ENCODE measurements around the gene TRAPPC1.

Gene TRAPPC1

DNA sequence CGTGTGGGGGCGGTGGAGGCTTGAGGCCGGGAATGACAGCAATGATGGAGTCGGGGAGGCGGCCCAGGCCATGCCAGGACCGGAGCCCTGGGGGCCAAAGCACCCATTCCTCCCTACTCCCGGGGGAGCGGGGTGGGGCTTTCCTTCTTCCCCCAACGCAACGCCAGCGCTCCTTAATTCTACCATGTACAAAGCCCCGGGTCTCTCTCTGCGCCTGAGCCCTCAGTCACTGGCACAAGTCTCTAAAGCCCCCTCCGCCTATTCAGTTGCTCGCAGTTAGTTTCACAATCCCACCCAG lies 15.4 kb downstream of the TRAPPC1 start:
- peak overlapping the region; percentile 64 for H3K4me3 ChIP-seq (ENCODE audit: low read depth, low read length)
- peaks cover 3% of the 10 kb centered on the region; the same call in 1 of the 2 replicates for H3K9me3 ChIP-seq (ENCODE audit: control insufficient read depth, insufficient read depth, low read depth, low read length)
- no peaks in the 10 kb centered on the region for H3K36me3 ChIP-seq (ENCODE audit: control insufficient read depth, insufficient read depth, low read length)
- peak overlapping the region; percentile 36 for H3K9ac ChIP-seq (ENCODE audit: low read length)
- peaks cover 47% of the 10 kb centered on the region for H3K27me3 ChIP-seq (ENCODE audit: control insufficient read depth, insufficient read depth, low read length)
- peaks cover 13% of the 10 kb centered on the region for H3K4me1 ChIP-seq (ENCODE audit: control insufficient read depth, insufficient read depth, low read length)
- no peak overlapping the region for H3K27ac ChIP-seq (ENCODE audit: low read depth, low read length)

DNA sequence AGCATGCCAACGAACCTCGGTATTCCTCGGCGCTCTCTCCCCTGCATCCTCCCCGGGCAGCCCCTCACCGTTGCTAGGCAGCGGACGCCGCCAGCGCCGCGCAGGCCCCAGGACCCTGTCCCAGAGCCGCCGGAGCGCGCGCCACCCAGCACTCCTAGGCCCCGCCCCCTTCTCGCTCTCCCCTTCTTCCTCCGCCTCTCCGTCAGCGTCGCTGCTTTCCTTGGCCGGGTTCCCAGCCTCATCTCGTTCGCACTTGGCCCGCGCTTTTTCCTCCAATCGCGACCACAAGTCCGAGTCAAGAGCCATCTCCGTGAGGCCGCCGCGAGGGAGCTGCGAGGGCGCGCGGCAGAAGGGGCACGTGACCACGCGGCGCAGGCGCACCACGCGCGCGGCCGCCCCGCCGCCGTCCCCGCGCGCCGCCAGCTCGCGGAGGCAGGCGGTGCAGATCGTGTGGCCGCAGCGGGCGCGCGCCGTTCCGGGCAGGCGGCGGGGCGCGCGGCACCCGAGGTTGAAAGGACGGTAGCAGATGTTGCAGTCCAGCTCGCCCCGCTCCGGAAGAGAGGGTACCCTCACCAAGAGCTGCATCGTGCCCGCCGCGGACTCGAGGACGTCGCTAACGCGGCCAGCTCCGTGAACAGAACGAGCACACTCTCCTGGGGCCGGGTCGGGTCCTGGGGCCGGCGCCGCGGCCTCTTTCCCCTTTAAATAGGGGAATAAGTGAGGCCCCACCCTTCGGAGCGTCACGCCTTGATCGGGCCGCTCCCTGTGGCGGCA lies 15.9 kb downstream of the TRAPPC1 start, which contains the start of gene RNF227:
Gene RNF227 (minus strand): TSS at position 679 of the 774 bp plus-strand sequence. CDS start 94 bp downstream, at position 585.
- Histone ChIP-seq H3K9me3 (ENCODE audit: control insufficient read depth, insufficient read depth, low read depth, low read length) (peaks cover 3% of the 10 kb centered on the region; the same call in 1 of the 2 replicates), H3K9ac (ENCODE audit: low read length) (peak within 1 kb of the TSS; percentile 36), H3K27ac (ENCODE audit: low read depth, low read length) (no peak within 1 kb of the TSS), H3K4me1 (ENCODE audit: control insufficient read depth, insufficient read depth, low read length) (peaks cover 13% of the 10 kb centered on the region), H3K27me3 (ENCODE audit: control insufficient read depth, insufficient read depth, low read length) (peaks cover 42% of the 10 kb centered on the region), H3K36me3 (ENCODE audit: control insufficient read depth, insufficient read depth, low read length) (peaks cover under 1% of the 10 kb centered on the region; the same call in 1 of the 2 replicates), H3K4me3 (ENCODE audit: low read depth, low read length) (peak within 1 kb of the TSS; percentile 64)

DNA sequence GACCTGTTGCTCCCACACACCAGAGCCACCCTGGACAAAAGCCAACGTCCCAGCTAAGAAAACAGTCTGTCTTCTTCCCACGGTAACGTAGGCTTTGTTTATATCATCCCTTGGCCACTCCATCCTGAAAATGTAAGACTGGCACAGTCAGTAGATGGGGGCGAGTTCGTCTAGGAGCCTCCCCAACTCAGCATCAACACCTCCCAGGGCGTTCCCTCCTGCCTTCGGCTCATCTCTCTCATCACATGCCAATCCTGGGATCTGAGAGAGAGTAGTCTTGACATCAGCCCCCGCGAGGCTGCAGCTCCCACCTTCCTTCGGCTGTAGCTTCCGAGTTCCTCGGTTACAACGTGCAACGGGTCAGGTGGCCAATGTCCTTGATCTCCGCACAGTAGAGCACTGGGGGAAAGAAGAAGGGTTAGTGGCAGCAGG lies 16.6 kb downstream of the TRAPPC1 start:
- Histone ChIP-seq H3K27me3 (ENCODE audit: control insufficient read depth, insufficient read depth, low read length) (peaks cover 40% of the 10 kb centered on the region), H3K27ac (ENCODE audit: low read depth, low read length) (no peak overlapping the region), H3K9ac (ENCODE audit: low read length) (peak overlapping the region; percentile 36), H3K4me1 (ENCODE audit: control insufficient read depth, insufficient read depth, low read length) (peaks cover 13% of the 10 kb centered on the region), H3K9me3 (ENCODE audit: control insufficient read depth, insufficient read depth, low read depth, low read length) (peaks cover 3% of the 10 kb centered on the region; the same call in 1 of the 2 replicates), H3K4me3 (ENCODE audit: low read depth, low read length) (peak overlapping the region; percentile 64), H3K36me3 (ENCODE audit: control insufficient read depth, insufficient read depth, low read length) (peaks cover 6% of the 10 kb centered on the region)

DNA sequence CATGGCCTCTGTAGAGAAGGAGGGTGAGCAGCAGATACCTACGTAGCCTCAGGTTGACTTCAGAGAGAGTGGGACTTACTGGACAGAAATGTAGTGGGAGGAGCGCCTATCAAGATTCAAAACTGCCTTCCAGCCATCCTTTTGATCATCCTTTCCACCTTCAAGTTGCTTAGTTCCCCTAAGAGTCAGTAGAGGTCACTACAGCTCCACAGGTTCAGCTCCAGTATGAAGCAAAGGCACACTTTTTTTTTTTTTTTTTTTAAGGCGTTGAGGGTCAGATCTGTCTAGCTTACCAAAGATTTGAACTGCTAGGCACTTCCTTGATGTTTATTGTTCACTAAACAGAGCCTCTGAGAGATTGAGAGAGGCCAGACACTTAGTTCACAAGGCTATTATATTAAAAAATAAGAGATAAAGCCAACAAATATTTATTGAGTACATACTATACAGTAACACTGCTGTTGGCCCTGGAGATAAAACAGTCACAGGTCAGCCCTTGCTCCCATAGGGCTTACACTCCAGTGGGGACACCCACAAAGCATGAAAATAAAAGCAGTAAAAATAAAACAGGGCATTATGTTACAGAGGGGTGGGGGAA lies 18.7 kb downstream of the TRAPPC1 start:
- Histone ChIP-seq H3K9me3 (ENCODE audit: control insufficient read depth, insufficient read depth, low read depth, low read length) (no peaks in the 10 kb centered on the region), H3K9ac (ENCODE audit: low read length) (no peak overlapping the region), H3K4me1 (ENCODE audit: control insufficient read depth, insufficient read depth, low read length) (peaks cover 13% of the 10 kb centered on the region), H3K27ac (ENCODE audit: low read depth, low read length) (no peak overlapping the region), H3K36me3 (ENCODE audit: control insufficient read depth, insufficient read depth, low read length) (peaks cover 11% of the 10 kb centered on the region), H3K27me3 (ENCODE audit: control insufficient read depth, insufficient read depth, low read length) (peaks cover 29% of the 10 kb centered on the region), H3K4me3 (ENCODE audit: low read depth, low read length) (no peak overlapping the region)

DNA sequence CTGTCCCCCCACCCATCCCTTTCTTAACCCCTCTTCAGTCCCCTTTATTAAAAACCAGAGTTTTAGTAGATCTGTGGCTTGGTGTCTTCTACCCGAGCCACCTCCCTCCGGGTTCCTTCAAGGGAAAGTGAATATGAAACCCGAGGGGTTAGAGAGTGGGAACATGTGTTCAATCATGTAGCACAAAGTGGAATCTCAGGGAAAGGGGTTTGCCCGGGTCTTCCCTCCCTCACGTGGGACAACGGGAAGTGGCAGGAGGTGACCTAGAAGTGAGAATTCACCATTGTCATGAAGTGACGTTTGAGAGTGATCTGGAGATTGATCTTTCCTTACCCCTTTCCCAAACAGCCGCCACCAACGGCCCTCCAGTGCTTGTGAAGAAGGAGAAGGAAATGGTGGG lies 20.6 kb downstream of the TRAPPC1 start:
- peaks cover 13% of the 10 kb centered on the region for H3K27me3 ChIP-seq (ENCODE audit: control insufficient read depth, insufficient read depth, low read length)
- no peak overlapping the region for H3K9ac ChIP-seq (ENCODE audit: low read length)
- no peaks in the 10 kb centered on the region for H3K9me3 ChIP-seq (ENCODE audit: control insufficient read depth, insufficient read depth, low read depth, low read length)
- peaks cover 18% of the 10 kb centered on the region for H3K36me3 ChIP-seq (ENCODE audit: control insufficient read depth, insufficient read depth, low read length)
- H3K27ac ChIP-seq (ENCODE audit: low read depth, low read length), result no peak overlapping the region
- no peak overlapping the region for H3K4me3 ChIP-seq (ENCODE audit: low read depth, low read length)
- H3K4me1 ChIP-seq (ENCODE audit: control insufficient read depth, insufficient read depth, low read length), result peaks cover 6% of the 10 kb centered on the region

DNA sequence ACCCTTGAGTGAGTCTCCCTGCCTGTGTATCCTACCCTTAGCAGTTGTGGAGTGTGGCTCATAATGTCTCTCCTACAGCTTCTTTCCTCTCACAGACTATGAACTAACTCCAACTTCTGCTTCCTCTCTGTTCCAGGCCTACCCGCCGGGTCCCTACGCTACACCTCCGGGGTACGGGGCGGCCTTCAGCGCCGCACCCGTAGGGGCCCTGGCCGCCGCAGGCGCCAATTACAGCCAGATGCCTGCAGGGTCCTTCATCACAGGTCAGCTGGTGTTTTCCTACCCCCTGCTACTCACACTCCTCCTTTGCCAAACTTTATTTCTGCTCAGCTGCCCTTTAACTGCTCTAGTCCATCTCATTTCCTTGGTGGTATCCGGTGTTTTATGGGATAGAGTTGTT lies 21.0 kb downstream of the TRAPPC1 start:
- Histone ChIP-seq H3K27me3 (ENCODE audit: control insufficient read depth, insufficient read depth, low read length) (peaks cover 11% of the 10 kb centered on the region), H3K4me3 (ENCODE audit: low read depth, low read length) (no peak overlapping the region), H3K27ac (ENCODE audit: low read depth, low read length) (no peak overlapping the region), H3K9ac (ENCODE audit: low read length) (no peak overlapping the region), H3K36me3 (ENCODE audit: control insufficient read depth, insufficient read depth, low read length) (peaks cover 19% of the 10 kb centered on the region), H3K4me1 (ENCODE audit: control insufficient read depth, insufficient read depth, low read length) (peaks cover 6% of the 10 kb centered on the region), H3K9me3 (ENCODE audit: control insufficient read depth, insufficient read depth, low read depth, low read length) (no peaks in the 10 kb centered on the region)

DNA sequence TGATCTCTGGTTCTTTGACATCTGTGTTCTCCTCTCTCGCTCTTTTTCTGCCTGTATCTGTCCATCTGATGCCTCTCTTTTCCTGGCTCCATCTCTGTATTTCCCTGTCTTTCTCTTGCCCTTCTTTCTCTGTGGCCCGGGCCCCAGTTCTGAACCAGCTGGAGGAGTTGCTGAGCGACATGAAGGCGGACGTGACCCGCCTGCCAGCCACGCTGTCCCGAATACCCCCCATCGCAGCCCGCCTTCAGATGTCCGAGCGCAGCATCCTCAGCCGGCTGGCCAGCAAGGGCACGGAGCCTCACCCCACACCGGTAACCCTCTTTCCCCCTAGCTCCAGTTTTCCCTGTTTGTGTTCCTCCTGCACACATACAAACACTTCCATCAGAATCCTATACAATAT lies 21.5 kb downstream of the TRAPPC1 start:
- H3K36me3 ChIP-seq (ENCODE audit: control insufficient read depth, insufficient read depth, low read length), result peaks cover 23% of the 10 kb centered on the region
- H3K27ac ChIP-seq (ENCODE audit: low read depth, low read length), result no peak overlapping the region
- no peak overlapping the region for H3K9ac ChIP-seq (ENCODE audit: low read length)

DNA sequence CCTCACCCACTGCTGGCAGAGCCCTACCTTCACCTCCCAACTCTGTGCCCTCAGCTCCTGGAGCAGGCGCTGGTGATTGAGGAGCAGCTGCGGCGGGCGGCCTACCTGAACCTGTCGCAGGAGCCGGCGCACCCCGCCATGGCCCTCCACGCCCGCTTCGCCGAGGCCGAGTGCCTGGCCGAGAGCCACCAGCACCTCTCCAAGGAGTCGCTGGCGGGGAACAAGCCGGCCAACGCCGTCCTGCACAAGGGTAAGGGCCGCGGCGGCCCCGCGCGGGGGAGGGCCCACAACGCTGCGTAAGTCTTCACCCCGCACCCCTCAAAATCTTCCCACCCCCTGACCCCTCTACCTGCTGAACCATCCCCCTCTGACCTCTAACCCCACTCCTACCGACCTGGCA lies 22.7 kb downstream of the TRAPPC1 start:
- H3K4me3 ChIP-seq (ENCODE audit: low read depth, low read length), result no peak overlapping the region
- H3K9ac ChIP-seq (ENCODE audit: low read length), result no peak overlapping the region
- no peak overlapping the region for H3K27ac ChIP-seq (ENCODE audit: low read depth, low read length)
- H3K9me3 ChIP-seq (ENCODE audit: control insufficient read depth, insufficient read depth, low read depth, low read length), result no peaks in the 10 kb centered on the region
- H3K36me3 ChIP-seq (ENCODE audit: control insufficient read depth, insufficient read depth, low read length), result peaks cover 35% of the 10 kb centered on the region
- H3K4me1 ChIP-seq (ENCODE audit: control insufficient read depth, insufficient read depth, low read length), result peaks cover under 1% of the 10 kb centered on the region; the same call in 1 of the 2 replicates
- H3K27me3 ChIP-seq (ENCODE audit: control insufficient read depth, insufficient read depth, low read length), result no peaks in the 10 kb centered on the region

More for the DNA sequence above, 21.5 kb downstream of the TRAPPC1 start:
- Histone ChIP-seq H3K9me3 (ENCODE audit: control insufficient read depth, insufficient read depth, low read depth, low read length) (no peaks in the 10 kb centered on the region), H3K27me3 (ENCODE audit: control insufficient read depth, insufficient read depth, low read length) (peaks cover 9% of the 10 kb centered on the region), H3K4me3 (ENCODE audit: low read depth, low read length) (no peak overlapping the region), H3K4me1 (ENCODE audit: control insufficient read depth, insufficient read depth, low read length) (peaks cover 3% of the 10 kb centered on the region)

DNA sequence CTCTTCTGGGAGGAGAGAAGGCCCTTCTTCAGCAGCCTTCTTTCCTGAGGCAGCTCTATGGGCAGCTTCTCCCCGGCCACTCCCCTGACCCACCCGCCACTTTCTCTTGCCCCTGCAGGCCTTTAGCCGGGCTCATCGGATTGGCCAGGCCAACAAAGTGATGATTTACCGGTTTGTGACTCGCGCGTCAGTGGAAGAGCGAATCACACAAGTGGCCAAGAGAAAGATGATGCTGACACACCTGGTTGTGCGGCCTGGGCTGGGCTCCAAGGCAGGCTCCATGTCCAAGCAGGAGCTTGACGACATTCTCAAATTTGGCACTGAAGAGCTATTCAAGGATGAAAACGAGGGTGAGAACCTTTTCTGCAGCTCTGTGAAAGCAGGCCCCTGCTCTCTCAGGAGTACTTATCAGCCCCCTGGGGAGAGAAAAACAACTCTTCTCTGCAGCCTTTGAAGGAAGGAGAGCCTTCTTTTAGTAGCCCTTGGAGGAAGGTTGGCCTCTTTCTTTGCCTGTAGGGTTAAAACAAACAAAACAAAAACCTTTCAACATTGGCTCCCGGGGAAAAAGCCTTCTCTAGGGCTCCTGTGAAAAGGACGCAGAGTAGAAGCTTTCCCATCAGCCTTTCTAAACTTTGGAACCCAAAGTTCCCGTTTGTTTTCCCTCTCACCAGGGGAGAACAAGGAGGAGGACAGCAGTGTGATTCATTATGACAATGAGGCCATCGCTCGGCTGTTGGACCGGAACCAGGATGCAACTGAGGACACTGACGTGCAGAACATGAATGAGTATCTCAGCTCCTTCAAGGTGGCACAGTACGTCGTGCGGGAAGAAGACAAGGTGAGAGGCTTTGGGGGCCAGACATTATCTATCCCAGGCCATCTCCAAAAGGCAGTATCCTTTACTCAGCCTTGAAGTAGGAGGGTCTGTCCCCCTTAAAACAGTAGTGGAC lies 28.3 kb downstream of the TRAPPC1 start:
- peaks cover 66% of the 10 kb centered on the region for H3K36me3 ChIP-seq (ENCODE audit: control insufficient read depth, insufficient read depth, low read length)
- no peaks in the 10 kb centered on the region for H3K9me3 ChIP-seq (ENCODE audit: control insufficient read depth, insufficient read depth, low read depth, low read length)
- H3K4me1 ChIP-seq (ENCODE audit: control insufficient read depth, insufficient read depth, low read length), result peaks cover 14% of the 10 kb centered on the region; the same call in 1 of the 2 replicates
- no peak overlapping the region for H3K9ac ChIP-seq (ENCODE audit: low read length)
- no peak overlapping the region for H3K4me3 ChIP-seq (ENCODE audit: low read depth, low read length)
- no peaks in the 10 kb centered on the region for H3K27me3 ChIP-seq (ENCODE audit: control insufficient read depth, insufficient read depth, low read length)
- H3K27ac ChIP-seq (ENCODE audit: low read depth, low read length), result no peak overlapping the region

DNA sequence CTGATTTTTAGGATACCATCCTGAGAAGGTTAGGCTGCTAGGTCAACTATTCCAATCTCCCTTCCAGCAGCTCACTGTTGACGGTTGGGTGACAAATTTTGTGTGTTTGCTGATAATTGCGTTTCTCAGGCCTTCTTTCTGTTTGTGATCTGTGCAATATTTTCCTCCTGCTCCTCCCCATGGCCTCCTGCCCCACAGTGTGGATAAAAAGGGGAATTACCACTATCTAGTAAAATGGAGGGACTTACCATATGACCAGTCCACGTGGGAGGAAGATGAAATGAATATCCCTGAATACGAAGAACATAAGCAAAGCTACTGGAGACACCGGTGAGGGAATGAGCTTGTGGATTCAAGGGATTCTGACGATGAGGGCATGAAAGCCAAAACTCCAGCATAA lies 34.0 kb downstream of the TRAPPC1 start:
- Histone ChIP-seq H3K27ac (ENCODE audit: low read depth, low read length) (no peak overlapping the region), H3K4me3 (ENCODE audit: low read depth, low read length) (no peak overlapping the region), H3K27me3 (ENCODE audit: control insufficient read depth, insufficient read depth, low read length) (no peaks in the 10 kb centered on the region), H3K9me3 (ENCODE audit: control insufficient read depth, insufficient read depth, low read depth, low read length) (no peaks in the 10 kb centered on the region), H3K9ac (ENCODE audit: low read length) (no peak overlapping the region), H3K4me1 (ENCODE audit: control insufficient read depth, insufficient read depth, low read length) (peaks cover under 1% of the 10 kb centered on the region; the same call in 1 of the 2 replicates), H3K36me3 (ENCODE audit: control insufficient read depth, insufficient read depth, low read length) (peaks cover 66% of the 10 kb centered on the region)
